Osteoblast (primary cell): ENCODE data around the gene NLRP3. TPM values are rescaled to one million over a fixed set of nuclear protein-coding genes. Genes with fewer than 3 reads are reported as not detected.

Experiments
- DNase-seq: peaks from one replicate; pipeline ENCODE4 v3.0.0; 2011; ENCODE audit warnings: low spot score, mixed read lengths; ENCODE audit not compliant: insufficient read length; ENCODE audit errors: missing footprints
- H2AFZ ChIP-seq: 2 replicates; pipeline ENCODE4 v1.6.0; 2011; ENCODE audit warnings: mild to moderate bottlenecking, low read length
- H3K27ac ChIP-seq: 2 replicates; pipeline ENCODE4 v1.5.1; 2011; ENCODE audit warnings: mild to moderate bottlenecking, low read depth, low read length, moderate library complexity
- H3K27me3 ChIP-seq: 2 replicates; pipeline ENCODE4 v1.6.0; 2012; ENCODE audit warnings: mild to moderate bottlenecking, control low read depth, inconsistent platforms, low read length, moderate library complexity; ENCODE audit not compliant: insufficient read depth
- H3K36me3 ChIP-seq: 2 replicates; pipeline ENCODE4 v1.5.1; 2011; ENCODE audit warnings: mild to moderate bottlenecking, low read length, control low read depth, moderate library complexity; ENCODE audit not compliant: insufficient read depth
- H3K4me1 ChIP-seq: 2 replicates; pipeline ENCODE4 v1.5.1; 2011; ENCODE audit warnings: mild to moderate bottlenecking, low read length, control low read depth, moderate library complexity; ENCODE audit not compliant: insufficient read depth
- H3K4me2 ChIP-seq: 2 replicates; pipeline ENCODE4 v1.6.0; 2011; ENCODE audit warnings: mild to moderate bottlenecking, low read length; ENCODE audit not compliant: insufficient read depth
- H3K4me3 ChIP-seq: fragments of 200-600 bp; sonication (generic); 3 replicates; pipeline ENCODE4 v1.5.1; 2012; ENCODE audit warnings: mild to moderate bottlenecking, low read length, inconsistent platforms; ENCODE audit not compliant: insufficient read depth
- H3K79me2 ChIP-seq: 2 replicates; pipeline ENCODE4 v1.6.0; 2012; ENCODE audit warnings: mild to moderate bottlenecking, low read length, control low read depth, inconsistent platforms; ENCODE audit not compliant: insufficient read depth
- H3K9me3 ChIP-seq: 2 replicates; pipeline ENCODE4 v1.5.1; 2011; ENCODE audit warnings: low read depth, low read length, control low read depth
- H4K20me1 ChIP-seq: 2 replicates; pipeline ENCODE4 v1.6.0; 2012; ENCODE audit warnings: mild to moderate bottlenecking, low read length, control low read depth; ENCODE audit not compliant: insufficient read depth
- total RNA-seq: library from RNA; depleted of rRNA; stranded (reverse); fragments of >200 nt; gene quantifications from 2 replicates; pipeline ENCODE4 v1.2.3, GENCODE V29; 2012
- TF ChIP-seq, protein P1 (sequence below): IDR thresholded peaks from 2 replicates; pipeline ENCODE4 v1.5.1; 2011; ENCODE audit warnings: mild to moderate bottlenecking, low read depth, low read length, moderate library complexity; ENCODE audit errors: extremely low read depth

Gene NLRP3
- total RNA-seq, 1 donor, result 0.36 TPM

GRCh38 chr1:247494767-247495166 is 78.8 kb downstream of the NLRP3 start:
- TF ChIP-seq, protein P1, sequence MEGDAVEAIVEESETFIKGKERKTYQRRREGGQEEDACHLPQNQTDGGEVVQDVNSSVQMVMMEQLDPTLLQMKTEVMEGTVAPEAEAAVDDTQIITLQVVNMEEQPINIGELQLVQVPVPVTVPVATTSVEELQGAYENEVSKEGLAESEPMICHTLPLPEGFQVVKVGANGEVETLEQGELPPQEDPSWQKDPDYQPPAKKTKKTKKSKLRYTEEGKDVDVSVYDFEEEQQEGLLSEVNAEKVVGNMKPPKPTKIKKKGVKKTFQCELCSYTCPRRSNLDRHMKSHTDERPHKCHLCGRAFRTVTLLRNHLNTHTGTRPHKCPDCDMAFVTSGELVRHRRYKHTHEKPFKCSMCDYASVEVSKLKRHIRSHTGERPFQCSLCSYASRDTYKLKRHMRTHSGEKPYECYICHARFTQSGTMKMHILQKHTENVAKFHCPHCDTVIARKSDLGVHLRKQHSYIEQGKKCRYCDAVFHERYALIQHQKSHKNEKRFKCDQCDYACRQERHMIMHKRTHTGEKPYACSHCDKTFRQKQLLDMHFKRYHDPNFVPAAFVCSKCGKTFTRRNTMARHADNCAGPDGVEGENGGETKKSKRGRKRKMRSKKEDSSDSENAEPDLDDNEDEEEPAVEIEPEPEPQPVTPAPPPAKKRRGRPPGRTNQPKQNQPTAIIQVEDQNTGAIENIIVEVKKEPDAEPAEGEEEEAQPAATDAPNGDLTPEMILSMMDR, result no peak
- H3K27me3 ChIP-seq, result no peaks in the 10 kb centered on the region
- H2AFZ ChIP-seq, result no peak overlapping the region
- H3K27ac ChIP-seq, result no peak overlapping the region
- no peaks in the 10 kb centered on the region for H3K36me3 ChIP-seq
- DNase-seq, result no peak
- H3K4me1 ChIP-seq, result no peaks in the 10 kb centered on the region
- H3K79me2 ChIP-seq, result no peaks in the 10 kb centered on the region
- no peaks in the 10 kb centered on the region for H4K20me1 ChIP-seq
- no peaks in the 10 kb centered on the region for H3K9me3 ChIP-seq
- no peak overlapping the region for H3K4me2 ChIP-seq
- no peak overlapping the region for H3K4me3 ChIP-seq

DNA sequence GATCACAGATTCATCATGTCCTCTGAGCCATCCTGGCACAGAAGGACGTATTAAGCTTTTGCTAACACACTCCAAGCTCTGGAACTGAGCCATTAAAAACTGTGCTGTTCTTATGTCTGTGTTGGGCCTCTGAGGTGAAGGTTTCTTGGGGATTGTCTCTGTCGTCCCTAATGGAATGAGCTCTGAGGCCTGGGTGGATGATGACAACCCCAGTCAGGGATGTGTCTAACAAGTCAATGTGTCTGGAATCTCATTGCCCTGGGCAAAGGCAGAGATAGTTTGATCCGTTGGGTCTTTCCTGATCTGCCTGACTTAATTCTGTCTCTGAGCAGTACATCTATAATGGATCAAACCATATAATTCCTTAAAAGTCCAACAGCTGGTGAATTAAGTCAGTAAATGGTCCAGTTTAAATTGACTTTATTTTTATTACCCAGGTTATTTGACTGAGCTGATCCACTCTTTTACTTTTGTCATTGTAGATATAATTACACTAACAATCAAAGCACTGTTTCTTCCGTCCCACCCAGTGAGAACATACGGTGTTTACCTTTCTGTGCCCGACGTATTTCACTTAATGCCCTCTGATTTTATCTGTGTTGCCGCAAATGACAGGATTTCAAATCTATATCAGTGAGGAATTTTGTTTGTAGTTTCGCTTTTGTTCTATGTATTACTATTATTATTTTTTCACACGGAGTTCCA is 80.8 kb downstream of the NLRP3 start:
- H3K27ac ChIP-seq, result no peak overlapping the region
- no peaks in the 10 kb centered on the region for H3K27me3 ChIP-seq
- no peaks in the 10 kb centered on the region for H4K20me1 ChIP-seq
- no peaks in the 10 kb centered on the region for H3K9me3 ChIP-seq
- no peaks in the 10 kb centered on the region for H3K79me2 ChIP-seq
- no peaks in the 10 kb centered on the region for H3K4me1 ChIP-seq
- TF ChIP-seq, protein P1, result no peak
- H2AFZ ChIP-seq, result no peak overlapping the region
- no peak overlapping the region for H3K4me2 ChIP-seq
- H3K4me3 ChIP-seq, result no peak overlapping the region
- no peaks in the 10 kb centered on the region for H3K36me3 ChIP-seq
- DNase-seq, result no peak

Other genes with a start within 250 kb of the NLRP3 start
- gene ZNF124, start 244.2 kb upstream of the NLRP3 start, total RNA-seq, result 14.4 and 36.9 TPM in 2 replicates
- gene VN1R5, start 160.1 kb upstream of the NLRP3 start, total RNA-seq, result not detected in 2 replicates
- gene ZNF496, start 84.3 kb upstream of the NLRP3 start, total RNA-seq, result 27.7 and 29.3 TPM in 2 replicates
- not detected in 2 replicates for gene OR2B11, start 41.9 kb downstream of the NLRP3 start, total RNA-seq
- not detected in 2 replicates for gene OR2C3, start 120.3 kb downstream of the NLRP3 start, total RNA-seq
- not detected in 2 replicates for gene GCSAML, start 133.0 kb downstream of the NLRP3 start, total RNA-seq
- gene OR2G2, start 172.2 kb downstream of the NLRP3 start, total RNA-seq, result not detected in 2 replicates
- gene OR2G3, start 189.4 kb downstream of the NLRP3 start, total RNA-seq, result not detected in 2 replicates